Measurements from ENCODE around the gene EN2.

DNA sequence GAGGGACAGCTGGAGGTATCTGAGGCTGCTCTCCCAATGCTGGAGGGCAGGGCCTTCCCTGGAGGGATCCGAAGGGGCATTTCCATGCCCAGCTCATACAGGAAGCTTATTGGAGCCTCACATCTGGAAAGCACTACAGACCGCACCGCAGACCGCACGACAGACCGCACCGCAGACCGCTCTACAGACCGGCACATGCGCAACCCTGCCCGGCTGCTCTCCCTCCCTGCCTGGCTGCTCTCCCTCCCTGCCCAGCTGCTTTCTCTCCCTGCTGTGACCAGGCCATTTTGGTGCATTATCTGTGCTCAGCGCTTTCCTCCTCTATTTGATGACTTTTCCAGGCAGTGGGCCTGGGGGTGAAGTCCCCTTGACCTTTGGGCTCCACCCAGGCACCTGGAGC lies 39.6 kb upstream of the EN2 start:
- TF ChIP-seq, protein P1, sequence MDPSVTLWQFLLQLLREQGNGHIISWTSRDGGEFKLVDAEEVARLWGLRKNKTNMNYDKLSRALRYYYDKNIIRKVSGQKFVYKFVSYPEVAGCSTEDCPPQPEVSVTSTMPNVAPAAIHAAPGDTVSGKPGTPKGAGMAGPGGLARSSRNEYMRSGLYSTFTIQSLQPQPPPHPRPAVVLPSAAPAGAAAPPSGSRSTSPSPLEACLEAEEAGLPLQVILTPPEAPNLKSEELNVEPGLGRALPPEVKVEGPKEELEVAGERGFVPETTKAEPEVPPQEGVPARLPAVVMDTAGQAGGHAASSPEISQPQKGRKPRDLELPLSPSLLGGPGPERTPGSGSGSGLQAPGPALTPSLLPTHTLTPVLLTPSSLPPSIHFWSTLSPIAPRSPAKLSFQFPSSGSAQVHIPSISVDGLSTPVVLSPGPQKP (IDR thresholded peaks at IDR 0.05; ENCODE audit: low read depth, low read length): no peak
- no peak for TF ChIP-seq EP300 (IDR thresholded peaks at IDR 0.05)
- TF ChIP-seq POLR2A (IDR thresholded peaks at IDR 0.05; ENCODE audit: low read length): no peak
- TF ChIP-seq, protein P2, sequence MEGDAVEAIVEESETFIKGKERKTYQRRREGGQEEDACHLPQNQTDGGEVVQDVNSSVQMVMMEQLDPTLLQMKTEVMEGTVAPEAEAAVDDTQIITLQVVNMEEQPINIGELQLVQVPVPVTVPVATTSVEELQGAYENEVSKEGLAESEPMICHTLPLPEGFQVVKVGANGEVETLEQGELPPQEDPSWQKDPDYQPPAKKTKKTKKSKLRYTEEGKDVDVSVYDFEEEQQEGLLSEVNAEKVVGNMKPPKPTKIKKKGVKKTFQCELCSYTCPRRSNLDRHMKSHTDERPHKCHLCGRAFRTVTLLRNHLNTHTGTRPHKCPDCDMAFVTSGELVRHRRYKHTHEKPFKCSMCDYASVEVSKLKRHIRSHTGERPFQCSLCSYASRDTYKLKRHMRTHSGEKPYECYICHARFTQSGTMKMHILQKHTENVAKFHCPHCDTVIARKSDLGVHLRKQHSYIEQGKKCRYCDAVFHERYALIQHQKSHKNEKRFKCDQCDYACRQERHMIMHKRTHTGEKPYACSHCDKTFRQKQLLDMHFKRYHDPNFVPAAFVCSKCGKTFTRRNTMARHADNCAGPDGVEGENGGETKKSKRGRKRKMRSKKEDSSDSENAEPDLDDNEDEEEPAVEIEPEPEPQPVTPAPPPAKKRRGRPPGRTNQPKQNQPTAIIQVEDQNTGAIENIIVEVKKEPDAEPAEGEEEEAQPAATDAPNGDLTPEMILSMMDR (IDR thresholded peaks at IDR 0.05): no peak
